ENCODE data around the gene DDX46. TPM values are rescaled to one million over a fixed set of nuclear protein-coding genes. Genes with fewer than 3 reads are reported as not detected.

Gene DDX46
- total and polyA plus RNA-seq, 2 of the 8 experiments (the other 6 are each of a cell fraction or from before 2014, with no cell fraction given), result 22.6 to 110 TPM

- TF ChIP-seq ATF2 (IDR thresholded peaks at IDR 0.05; ENCODE audit: low read length) (peak; percentile 5; the same call in 1 of the 2 replicates), NANOG (IDR thresholded peaks at IDR 0.05; ENCODE audit: insufficient read depth, low read depth, low read length, poor library complexity, severe bottlenecking) (no peak), SP1 (IDR thresholded peaks at IDR 0.05; ENCODE audit: low read depth, low read length) (peak; percentile 48; the same call in 1 of the 2 replicates), TBP (IDR thresholded peaks at IDR 0.05; ENCODE audit: low read depth, low read length) (peak; percentile 75; the same call in 1 of the 2 replicates), USF2 (IDR thresholded peaks at IDR 0.05; ENCODE audit: low read length) (peak; percentile 73), TCF12 (IDR thresholded peaks at IDR 0.05; ENCODE audit: low read depth, low read length) (no peak), CEBPB (IDR thresholded peaks at IDR 0.05; ENCODE audit: low read depth, low read length) (peak; percentile 14; the same call in 1 of the 2 replicates), CHD2 (IDR thresholded peaks at IDR 0.05; ENCODE audit: low read length) (no peak), SRF (IDR thresholded peaks at IDR 0.05; ENCODE audit: low read depth, low read length) (no peak), TAF7 (optimal IDR thresholded peaks at IDR 0.05; ENCODE audit: borderline replicate concordance, low read depth, low read length) (peak; percentile 10), BRCA1 (IDR thresholded peaks at IDR 0.05; ENCODE audit: low read depth, low read length) (0 out of 2 replicates have a peak, but pooled peaks have one; percentile 31), CHD1 (IDR thresholded peaks at IDR 0.05; ENCODE audit: low read depth, low read length) (no peak), MAFK (IDR thresholded peaks at IDR 0.05; ENCODE audit: low read depth, low read length) (no peak), EP300 (IDR thresholded peaks at IDR 0.05; ENCODE audit: borderline replicate concordance in 1 of 2, low read depth in 2 of 2, low read length in 2 of 2) (no peak), SIX5 (IDR thresholded peaks at IDR 0.05; ENCODE audit: low read depth, low read length) (peak; percentile 57; the same call in 1 of the 2 replicates), ASH2L (IDR thresholded peaks at IDR 0.05; ENCODE audit: low read length) (peak; percentile 87), SP4 (IDR thresholded peaks at IDR 0.05; ENCODE audit: low read length) (no peak), KDM4A (IDR thresholded peaks at IDR 0.05; ENCODE audit: low read depth, low read length, severe bottlenecking) (peak; percentile 91), POLR2AphosphoS5 (IDR thresholded peaks at IDR 0.05; ENCODE audit: low read depth, low read length) (peak; percentile 66; the same call in 1 of the 2 replicates), HDAC6 (IDR thresholded peaks at IDR 0.05; ENCODE audit: low read depth, low read length) (no peak), SAP30 (IDR thresholded peaks at IDR 0.05; ENCODE audit: insufficient read depth, insufficient replicate concordance, low read length) (no peak)
Measured at GRCh38 chr5:134738133-134738962, 20.2 kb upstream of the DDX46 start, which contains the start of gene CAMLG (continued).
